Neural cell (in vitro differentiated cells): Measurements from ENCODE around the gene XIRP1. TPM values are rescaled to one million over a fixed set of nuclear protein-coding genes. Genes with fewer than 3 reads are reported as not detected.

Source experiments
- H2AFZ ChIP-seq: fragments of 200-600, 300-800 bp; sonication (generic), shearing (Covaris generic); 2 replicates; pipeline ENCODE4 v1.6.0; 2014; ENCODE audit warnings: low read depth, mild to moderate bottlenecking, antibody characterized with exemption, low read length, moderate library complexity
- H3F3A ChIP-seq: fragments of 200-600 bp; shearing (Covaris generic); 2 replicates; pipeline ENCODE4 v1.6.1; 2016; ENCODE audit warnings: mild to moderate bottlenecking, moderate library complexity, mixed read lengths, antibody characterized with exemption, low read length; ENCODE audit not compliant: insufficient read depth, poor library complexity, severe bottlenecking
- H3K27ac ChIP-seq: fragments of 200-600, 300-800 bp; sonication (generic), shearing (Covaris generic); 2 replicates; pipeline ENCODE4 v1.5.1; 2014; ENCODE audit warnings: mild to moderate bottlenecking, low read length, moderate library complexity
- H3K27me3 ChIP-seq: fragments of 300-800, 200-600 bp; sonication (generic), shearing (Covaris generic); 2 replicates; pipeline ENCODE4 v1.6.0; 2014; ENCODE audit warnings: mild to moderate bottlenecking, low read depth, low read length, moderate library complexity; ENCODE audit not compliant: insufficient read depth
- H3K36me3 ChIP-seq: fragments of 300-800, 200-600 bp; sonication (generic), shearing (Covaris generic); 2 replicates; pipeline ENCODE4 v1.5.1; 2014; ENCODE audit warnings: mild to moderate bottlenecking, antibody characterized with exemption, low read length, moderate library complexity; ENCODE audit not compliant: insufficient read depth
- H3K4me2 ChIP-seq: fragments of 300-800, 200-600 bp; sonication (generic), shearing (Covaris generic); 2 replicates; pipeline ENCODE4 v1.6.0; 2014; ENCODE audit warnings: mild to moderate bottlenecking, low read length
- H3K4me3 ChIP-seq: fragments of 300-800, 200-600 bp; sonication (generic), shearing (Covaris generic); 2 replicates; pipeline ENCODE4 v1.5.1; 2014; ENCODE audit warnings: mild to moderate bottlenecking, low read length, moderate library complexity
- H3K79me2 ChIP-seq: fragments of 200-600 bp; shearing (Covaris generic); replicated peaks from 2 replicates; pipeline ENCODE4 v1.6.0; 2014; ENCODE audit warnings: mild to moderate bottlenecking, low read length, moderate library complexity; ENCODE audit not compliant: insufficient read depth
- H3K9ac ChIP-seq: fragments of 300-800, 200-600 bp; sonication (generic), shearing (Covaris generic); 2 replicates; pipeline ENCODE4 v1.6.1; 2016; ENCODE audit warnings: mild to moderate bottlenecking, low read length, mixed read lengths
- H3K9me2 ChIP-seq: fragments of 200-600 bp; shearing (Covaris generic); 2 replicates; pipeline ENCODE4 v1.6.1; 2016; ENCODE audit warnings: mild to moderate bottlenecking, low read length, mixed read lengths; ENCODE audit not compliant: insufficient read depth
- H3K9me3 ChIP-seq: fragments of 200-600, 300-800 bp; sonication (generic), shearing (Covaris generic); 2 replicates; pipeline ENCODE4 v1.6.1; 2016; ENCODE audit warnings: mild to moderate bottlenecking, mixed run types, low read length, moderate library complexity, mixed read lengths
- H4K20me1 ChIP-seq: fragments of 200-600 bp; shearing (Covaris generic); 2 replicates; pipeline ENCODE4 v1.6.1; 2016; ENCODE audit warnings: mild to moderate bottlenecking, mixed run types; ENCODE audit not compliant: insufficient read depth
- EP300 ChIP-seq: fragments of 450-650 bp; conservative IDR thresholded peaks from 2 replicates; pipeline ENCODE4 v1.6.1; 2014; ENCODE audit warnings: antibody characterized with exemption, mild to moderate bottlenecking, moderate library complexity; ENCODE audit not compliant: poor library complexity, severe bottlenecking
- EZH2 ChIP-seq: fragments of 200-600, 300-800 bp; shearing (Covaris generic), sonication (generic); IDR thresholded peaks from 2 replicates; pipeline ENCODE4 v1.6.1; 2014; ENCODE audit warnings: antibody characterized with exemption, low read length, borderline replicate concordance, mild to moderate bottlenecking; ENCODE audit not compliant: insufficient read depth, poor library complexity, severe bottlenecking
- MXI1 ChIP-seq: fragments of 450-650 bp; conservative IDR thresholded peaks from 2 replicates; pipeline ENCODE4 v1.6.1; 2014; ENCODE audit warnings: antibody characterized with exemption, mild to moderate bottlenecking; ENCODE audit not compliant: poor library complexity, severe bottlenecking
- POLR2AphosphoS5 ChIP-seq: IDR thresholded peaks from 2 replicates; pipeline ENCODE4 v1.6.1; 2012
- RAD21 ChIP-seq: fragments of 450-650 bp; conservative IDR thresholded peaks from 2 replicates; pipeline ENCODE4 v1.6.1; 2014; ENCODE audit warnings: antibody characterized with exemption, mild to moderate bottlenecking, moderate library complexity
- SMC3 ChIP-seq: fragments of 450-650 bp; conservative IDR thresholded peaks from 2 replicates; pipeline ENCODE4 v1.6.1; 2014; ENCODE audit warnings: antibody characterized with exemption, mild to moderate bottlenecking, moderate library complexity; ENCODE audit not compliant: poor library complexity
- TAF1 ChIP-seq: IDR thresholded peaks from 2 replicates; pipeline ENCODE4 v1.6.1; 2012; ENCODE audit warnings: low read depth
- polyA plus RNA-seq: library from polyadenylated mRNA; depleted of rRNA; stranded (reverse); fragments of >200 nt; gene quantifications from 2 replicates; pipeline ENCODE4 v1.2.3, GENCODE V29; 2014
- TF ChIP-seq, protein P1 (sequence below): fragments of 450-650 bp; IDR thresholded peaks from 2 replicates; pipeline ENCODE4 v1.5.1; 2014; ENCODE audit warnings: antibody characterized with exemption, mild to moderate bottlenecking, moderate library complexity; ENCODE audit not compliant: poor library complexity, severe bottlenecking
- TF ChIP-seq, protein P2 (sequence below): IDR thresholded peaks from 2 replicates; pipeline ENCODE4 v1.6.1; 2012; ENCODE audit warnings: borderline replicate concordance

The XIRP1 gene
- polyA plus RNA-seq, 1 donor from 2014 or later = not detected

DNA sequence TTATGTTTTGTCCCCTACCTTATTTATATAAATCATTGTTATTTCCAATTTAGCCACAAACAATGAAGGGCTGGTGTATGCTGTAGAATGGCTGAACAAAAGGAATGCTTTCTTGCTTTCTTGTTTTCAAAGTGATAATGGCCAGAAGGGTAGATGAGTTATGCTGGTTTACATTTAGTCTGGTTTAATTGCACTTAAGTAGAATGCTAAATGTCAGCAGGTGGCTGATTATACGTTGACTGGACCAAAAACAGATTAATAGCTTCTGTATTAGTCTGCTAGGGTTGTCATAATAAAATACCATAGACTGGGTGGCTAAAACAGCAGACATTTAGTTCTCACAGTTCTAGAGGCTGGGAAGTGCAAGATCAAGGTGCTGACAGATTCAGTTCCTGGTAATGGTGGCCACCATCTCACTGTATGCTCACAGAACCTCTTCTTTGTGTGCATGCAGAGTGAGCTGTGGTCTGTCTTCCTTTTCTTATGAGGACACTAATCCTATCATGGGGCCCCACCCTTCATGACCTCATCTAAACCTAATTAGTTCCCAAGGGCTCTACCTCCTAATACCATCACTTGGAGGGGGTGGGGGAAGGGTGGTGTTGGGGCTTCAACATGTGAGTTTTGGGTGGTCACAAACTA lies 17.1 kb upstream of the XIRP1 start:
- Histone ChIP-seq H3K27me3 (no peaks in the 10 kb centered on the region), H3K79me2 (no peaks in the 10 kb centered on the region), H2AFZ (no peak overlapping the region), H3K9me3 (no peaks in the 10 kb centered on the region), H3K9me2 (no peaks in the 10 kb centered on the region), H3F3A (no peaks in the 10 kb centered on the region), H4K20me1 (no peaks in the 10 kb centered on the region), H3K27ac (no peak overlapping the region), H3K36me3 (no peaks in the 10 kb centered on the region), H3K9ac (no peak overlapping the region), H3K4me2 (no peak overlapping the region), H3K4me3 (no peak overlapping the region)
- TF ChIP-seq TAF1 (no peak), SMC3 (no peak), POLR2AphosphoS5 (no peak), RAD21 (no peak), EZH2 (no peak), MXI1 (no peak), EP300 (no peak)
- TF ChIP-seq, protein P1, sequence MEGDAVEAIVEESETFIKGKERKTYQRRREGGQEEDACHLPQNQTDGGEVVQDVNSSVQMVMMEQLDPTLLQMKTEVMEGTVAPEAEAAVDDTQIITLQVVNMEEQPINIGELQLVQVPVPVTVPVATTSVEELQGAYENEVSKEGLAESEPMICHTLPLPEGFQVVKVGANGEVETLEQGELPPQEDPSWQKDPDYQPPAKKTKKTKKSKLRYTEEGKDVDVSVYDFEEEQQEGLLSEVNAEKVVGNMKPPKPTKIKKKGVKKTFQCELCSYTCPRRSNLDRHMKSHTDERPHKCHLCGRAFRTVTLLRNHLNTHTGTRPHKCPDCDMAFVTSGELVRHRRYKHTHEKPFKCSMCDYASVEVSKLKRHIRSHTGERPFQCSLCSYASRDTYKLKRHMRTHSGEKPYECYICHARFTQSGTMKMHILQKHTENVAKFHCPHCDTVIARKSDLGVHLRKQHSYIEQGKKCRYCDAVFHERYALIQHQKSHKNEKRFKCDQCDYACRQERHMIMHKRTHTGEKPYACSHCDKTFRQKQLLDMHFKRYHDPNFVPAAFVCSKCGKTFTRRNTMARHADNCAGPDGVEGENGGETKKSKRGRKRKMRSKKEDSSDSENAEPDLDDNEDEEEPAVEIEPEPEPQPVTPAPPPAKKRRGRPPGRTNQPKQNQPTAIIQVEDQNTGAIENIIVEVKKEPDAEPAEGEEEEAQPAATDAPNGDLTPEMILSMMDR = no peak
- TF ChIP-seq, protein P2, sequence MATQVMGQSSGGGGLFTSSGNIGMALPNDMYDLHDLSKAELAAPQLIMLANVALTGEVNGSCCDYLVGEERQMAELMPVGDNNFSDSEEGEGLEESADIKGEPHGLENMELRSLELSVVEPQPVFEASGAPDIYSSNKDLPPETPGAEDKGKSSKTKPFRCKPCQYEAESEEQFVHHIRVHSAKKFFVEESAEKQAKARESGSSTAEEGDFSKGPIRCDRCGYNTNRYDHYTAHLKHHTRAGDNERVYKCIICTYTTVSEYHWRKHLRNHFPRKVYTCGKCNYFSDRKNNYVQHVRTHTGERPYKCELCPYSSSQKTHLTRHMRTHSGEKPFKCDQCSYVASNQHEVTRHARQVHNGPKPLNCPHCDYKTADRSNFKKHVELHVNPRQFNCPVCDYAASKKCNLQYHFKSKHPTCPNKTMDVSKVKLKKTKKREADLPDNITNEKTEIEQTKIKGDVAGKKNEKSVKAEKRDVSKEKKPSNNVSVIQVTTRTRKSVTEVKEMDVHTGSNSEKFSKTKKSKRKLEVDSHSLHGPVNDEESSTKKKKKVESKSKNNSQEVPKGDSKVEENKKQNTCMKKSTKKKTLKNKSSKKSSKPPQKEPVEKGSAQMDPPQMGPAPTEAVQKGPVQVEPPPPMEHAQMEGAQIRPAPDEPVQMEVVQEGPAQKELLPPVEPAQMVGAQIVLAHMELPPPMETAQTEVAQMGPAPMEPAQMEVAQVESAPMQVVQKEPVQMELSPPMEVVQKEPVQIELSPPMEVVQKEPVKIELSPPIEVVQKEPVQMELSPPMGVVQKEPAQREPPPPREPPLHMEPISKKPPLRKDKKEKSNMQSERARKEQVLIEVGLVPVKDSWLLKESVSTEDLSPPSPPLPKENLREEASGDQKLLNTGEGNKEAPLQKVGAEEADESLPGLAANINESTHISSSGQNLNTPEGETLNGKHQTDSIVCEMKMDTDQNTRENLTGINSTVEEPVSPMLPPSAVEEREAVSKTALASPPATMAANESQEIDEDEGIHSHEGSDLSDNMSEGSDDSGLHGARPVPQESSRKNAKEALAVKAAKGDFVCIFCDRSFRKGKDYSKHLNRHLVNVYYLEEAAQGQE = no peak

DNA sequence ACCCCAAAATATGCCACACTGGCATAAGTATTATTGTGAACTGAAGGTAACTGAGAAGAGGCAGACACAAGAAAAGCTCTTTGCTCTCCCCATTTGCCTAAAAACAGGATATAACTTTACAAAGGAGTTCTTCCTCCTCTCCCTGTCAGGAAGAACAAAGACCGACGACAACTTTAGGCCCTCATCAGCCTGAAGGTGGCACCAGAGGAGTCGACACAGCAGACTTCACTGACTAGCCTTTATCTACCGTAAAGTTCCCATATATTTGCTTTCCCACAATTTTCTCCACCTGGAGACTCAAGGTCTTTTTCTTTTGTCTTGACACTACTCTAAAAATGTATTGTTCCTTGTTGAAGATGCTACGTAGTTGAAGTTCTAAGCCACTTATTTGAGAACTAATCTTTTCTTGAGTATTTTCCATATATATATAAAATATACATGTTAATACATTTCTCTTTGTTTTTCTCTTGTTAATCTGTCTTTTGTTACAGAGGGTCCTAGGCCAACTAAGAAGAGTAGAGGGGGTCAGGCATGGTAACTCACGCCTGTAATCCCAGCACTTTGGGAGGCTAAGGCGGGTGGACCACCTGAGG lies 16.2 kb upstream of the XIRP1 start:
- no peak overlapping the region for H2AFZ ChIP-seq
- no peaks in the 10 kb centered on the region for H3F3A ChIP-seq
- no peaks in the 10 kb centered on the region for H4K20me1 ChIP-seq

More for the DNA sequence above, 16.2 kb upstream of the XIRP1 start:
- no peaks in the 10 kb centered on the region for H3K79me2 ChIP-seq
- H3K9me3 ChIP-seq = no peaks in the 10 kb centered on the region
- no peaks in the 10 kb centered on the region for H3K9me2 ChIP-seq
- H3K27ac ChIP-seq = no peak overlapping the region
- TF ChIP-seq, protein P2 = no peak
- TF ChIP-seq MXI1 = no peak
- TF ChIP-seq, protein P1 = peak; percentile 36
- no peak overlapping the region for H3K9ac ChIP-seq
- H3K4me3 ChIP-seq = no peak overlapping the region
- no peaks in the 10 kb centered on the region for H3K36me3 ChIP-seq
- no peaks in the 10 kb centered on the region for H3K27me3 ChIP-seq
- H3K4me2 ChIP-seq = no peak overlapping the region
